ENCODE data around the gene METTL16. TPM values are rescaled to one million over a fixed set of nuclear protein-coding genes. Genes with fewer than 3 reads are reported as not detected.

The METTL16 gene
- total RNA-seq, 4 donors from 2014 or later = 30.4 to 48.9 (median 44.7) TPM

DNA sequence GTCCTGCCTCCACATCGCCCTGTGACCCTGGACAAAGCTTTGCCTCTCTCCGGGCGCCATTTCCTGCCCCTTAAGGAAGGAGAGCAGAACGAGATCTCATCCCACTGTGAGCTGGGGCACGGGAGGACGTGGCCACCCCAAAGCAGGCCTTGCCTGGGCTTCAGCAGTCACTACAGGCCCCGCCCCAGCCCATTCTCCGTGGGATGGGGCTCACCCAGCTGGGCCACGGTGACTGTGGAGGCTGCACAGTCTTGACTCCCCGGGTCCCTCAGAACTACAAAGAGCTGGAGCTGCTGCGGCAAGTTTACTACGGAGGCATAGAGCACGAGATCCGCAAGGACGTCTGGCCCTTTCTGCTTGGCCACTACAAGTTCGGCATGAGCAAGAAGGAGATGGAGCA is 139.0 kb downstream of the METTL16 start:
- H3K36me3 ChIP-seq = peaks cover 6 to 14% of the 10 kb centered on the region in 2 donors
- 88 to 90% methylated on average over 10 to 12 of the region's 16 CpGs for WGBS, 2 donors
- H3K4me1 ChIP-seq = no peaks in the 10 kb centered on the region
- no peak for TF ChIP-seq POLR2A (IDR thresholded peaks at IDR 0.05)
- TF ChIP-seq, protein P1, sequence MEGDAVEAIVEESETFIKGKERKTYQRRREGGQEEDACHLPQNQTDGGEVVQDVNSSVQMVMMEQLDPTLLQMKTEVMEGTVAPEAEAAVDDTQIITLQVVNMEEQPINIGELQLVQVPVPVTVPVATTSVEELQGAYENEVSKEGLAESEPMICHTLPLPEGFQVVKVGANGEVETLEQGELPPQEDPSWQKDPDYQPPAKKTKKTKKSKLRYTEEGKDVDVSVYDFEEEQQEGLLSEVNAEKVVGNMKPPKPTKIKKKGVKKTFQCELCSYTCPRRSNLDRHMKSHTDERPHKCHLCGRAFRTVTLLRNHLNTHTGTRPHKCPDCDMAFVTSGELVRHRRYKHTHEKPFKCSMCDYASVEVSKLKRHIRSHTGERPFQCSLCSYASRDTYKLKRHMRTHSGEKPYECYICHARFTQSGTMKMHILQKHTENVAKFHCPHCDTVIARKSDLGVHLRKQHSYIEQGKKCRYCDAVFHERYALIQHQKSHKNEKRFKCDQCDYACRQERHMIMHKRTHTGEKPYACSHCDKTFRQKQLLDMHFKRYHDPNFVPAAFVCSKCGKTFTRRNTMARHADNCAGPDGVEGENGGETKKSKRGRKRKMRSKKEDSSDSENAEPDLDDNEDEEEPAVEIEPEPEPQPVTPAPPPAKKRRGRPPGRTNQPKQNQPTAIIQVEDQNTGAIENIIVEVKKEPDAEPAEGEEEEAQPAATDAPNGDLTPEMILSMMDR (IDR thresholded peaks at IDR 0.05) = peak in 1 of 6 experiments; percentile 5
- H3K27ac ChIP-seq = no peak overlapping the region
- intact Hi-C loops (cut with DNase I) = no loop called here
- no peak for DNase-seq
- H3K9me3 ChIP-seq = no peaks in the 10 kb centered on the region
- H3K4me3 ChIP-seq (replicated peaks in 1 of 3) = no peak overlapping the region
- no peaks in the 10 kb centered on the region for H3K27me3 ChIP-seq

DNA sequence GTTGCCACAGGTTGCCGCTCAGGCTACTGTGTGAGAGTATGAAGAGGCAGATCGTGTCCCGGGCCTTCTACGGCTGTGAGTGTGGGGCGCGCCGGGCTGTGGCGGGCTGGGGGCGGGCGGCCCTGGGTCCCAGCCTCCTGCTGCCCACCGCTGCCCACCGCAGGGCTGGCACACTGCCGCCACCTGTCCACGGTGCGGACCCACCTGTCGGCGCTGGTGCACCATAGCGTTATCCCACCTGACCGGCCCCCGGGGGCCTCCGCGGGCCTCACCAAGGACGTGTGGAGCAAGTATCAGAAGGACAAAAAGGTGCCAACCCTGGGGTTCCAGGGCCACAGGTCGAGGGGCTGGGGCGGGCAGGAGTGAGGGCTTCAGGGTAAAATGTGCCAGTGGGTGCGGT is 139.5 kb downstream of the METTL16 start:
- Histone ChIP-seq H3K36me3 (peaks cover 6 to 14% of the 10 kb centered on the region in 2 donors), H3K27ac (no peak overlapping the region), H3K9me3 (no peaks in the 10 kb centered on the region), H3K27me3 (no peaks in the 10 kb centered on the region), H3K4me3 (replicated peaks in 1 of 3) (no peak overlapping the region), H3K4me1 (no peaks in the 10 kb centered on the region)
- intact Hi-C loops (cut with DNase I) = no loop called here
- DNase-seq = no peak
- WGBS, 2 donors = 87 to 98% methylated on average over 7 to 25 of the region's 26 CpGs
- no peak for TF ChIP-seq POLR2A (IDR thresholded peaks at IDR 0.05)
- TF ChIP-seq, protein P1 (IDR thresholded peaks at IDR 0.05) = no peak

DNA sequence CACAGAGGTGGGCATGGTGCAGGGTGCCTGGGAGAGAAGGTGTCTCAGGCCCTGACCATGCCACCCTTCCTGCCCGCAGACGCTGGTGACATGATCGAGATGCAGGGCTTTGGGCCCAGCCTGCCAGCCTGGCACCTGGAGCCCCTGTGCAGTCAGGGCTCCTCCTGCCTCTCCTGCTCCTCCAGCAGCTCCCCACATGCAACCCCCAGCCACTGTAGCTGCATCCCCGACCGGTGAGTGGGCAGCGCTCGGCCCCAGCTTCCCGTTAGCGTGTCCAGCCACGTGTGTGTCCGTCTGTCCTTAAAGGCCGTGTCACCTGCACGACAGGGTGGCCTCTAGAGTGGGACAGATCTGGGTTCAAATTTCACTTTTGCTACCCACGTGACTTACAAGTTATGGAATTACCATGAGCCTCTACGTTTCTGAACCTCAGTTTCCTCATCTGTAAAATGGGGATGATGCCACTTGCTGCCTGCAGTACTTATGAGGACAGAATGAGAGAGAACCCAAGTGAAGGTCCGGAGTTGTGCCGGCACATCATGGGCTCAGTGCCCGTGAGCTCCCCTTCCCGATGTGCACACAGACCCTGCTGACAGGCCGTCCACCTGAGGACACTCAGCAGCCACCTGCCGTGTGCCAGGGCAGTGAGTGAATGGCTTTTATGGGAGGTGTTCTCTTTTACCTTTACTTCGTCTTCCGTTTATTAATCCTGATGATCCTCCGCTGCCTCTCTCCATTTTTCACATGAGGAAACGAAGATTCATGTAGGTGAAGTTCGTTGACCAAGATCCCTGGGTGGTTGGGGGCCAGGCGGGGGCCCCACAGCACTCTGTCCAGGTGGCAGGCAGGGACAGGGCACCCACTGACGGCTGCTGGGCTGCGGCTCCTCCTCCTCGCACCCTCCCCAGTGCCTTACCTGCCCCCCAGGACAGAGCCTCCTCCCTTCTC is 140.2 kb downstream of the METTL16 start:
- Histone ChIP-seq H3K4me3 (replicated peaks in 1 of 3) (no peak overlapping the region), H3K4me1 (no peaks in the 10 kb centered on the region), H3K9me3 (no peaks in the 10 kb centered on the region), H3K36me3 (peaks cover 6 to 14% of the 10 kb centered on the region in 2 donors), H3K27ac (no peak overlapping the region), H3K27me3 (no peaks in the 10 kb centered on the region)
- 94 to 95% methylated on average over 27 to 30 of the region's 30 CpGs for WGBS, 2 donors
- intact Hi-C loops (cut with DNase I) = no loop called here
- TF ChIP-seq, protein P1 (IDR thresholded peaks at IDR 0.05) = no peak
- TF ChIP-seq POLR2A (IDR thresholded peaks at IDR 0.05) = no peak
- DNase-seq = no peak

DNA sequence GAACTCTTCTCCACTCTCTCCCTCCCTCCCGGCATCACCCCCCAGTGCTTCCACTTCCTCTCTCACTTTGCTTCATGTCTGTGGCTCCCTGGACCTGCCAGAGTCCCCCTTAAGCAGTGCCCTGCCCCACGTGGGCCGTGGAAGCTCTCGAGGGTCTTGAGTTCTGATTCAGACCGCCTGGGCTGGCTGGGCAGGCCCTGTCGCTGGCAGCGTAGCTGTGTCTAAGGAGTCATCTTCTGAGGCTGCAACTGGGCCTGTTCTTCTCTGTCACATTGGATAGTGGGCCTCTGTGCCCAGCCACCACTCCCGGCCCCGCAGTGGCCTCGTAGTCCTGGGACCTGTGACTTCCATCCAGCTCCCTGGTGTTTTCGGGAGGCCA is 141.5 kb downstream of the METTL16 start:
- no peak for DNase-seq
- no peak overlapping the region for H3K27ac ChIP-seq
- peaks cover 6 to 7% of the 10 kb centered on the region in 2 donors for H3K36me3 ChIP-seq
- 88% methylated on average over 10 to 11 of the region's 11 CpGs for WGBS, 2 donors
- no peaks in the 10 kb centered on the region for H3K4me1 ChIP-seq
- no peaks in the 10 kb centered on the region for H3K9me3 ChIP-seq
- H3K4me3 ChIP-seq (replicated peaks in 1 of 3) = no peak overlapping the region
- intact Hi-C loops (cut with DNase I) = no loop called here
- TF ChIP-seq, protein P1 (IDR thresholded peaks at IDR 0.05) = no peak
- TF ChIP-seq POLR2A (IDR thresholded peaks at IDR 0.05) = no peak
- no peaks in the 10 kb centered on the region for H3K27me3 ChIP-seq

Data from thyroid gland (tissue), 4 donors.